Activated CD4-positive, alpha-beta T cell treated with anti-CD3 and anti-CD28 coated beads, Interleukin-2, amount 10 ng/mL, durations not matched to agents 24 days and 14 days (primary cell): ENCODE results near the gene ABCC1. TPM values are rescaled to one million over a fixed set of nuclear protein-coding genes. Genes with fewer than 3 reads are reported as not detected.
"Not testable (repeated sequence)": the region's sequence is repeated elsewhere in the genome, so short reads cannot be mapped to it uniquely, and the experiment has no call there.

ENCODE experiments used
- DNase-seq: peaks from one replicate; pipeline ENCODE4 v3.0.0; 2022
- H3K27ac Mint-ChIP-seq: one replicate; pipeline ENCODE4 v1.8.0; 2022; ENCODE audit warnings: mild to moderate bottlenecking, mixed read lengths
- H3K27me3 Mint-ChIP-seq: one replicate; pipeline ENCODE4 v1.8.0; 2022; ENCODE audit warnings: mixed read lengths
- H3K36me3 Mint-ChIP-seq: one replicate; pipeline ENCODE4 v1.8.0; 2022; ENCODE audit warnings: low read depth, mild to moderate bottlenecking, mixed read lengths
- H3K4me1 Mint-ChIP-seq: one replicate; pipeline ENCODE4 v1.8.0; 2021; ENCODE audit warnings: mixed read lengths
- H3K4me3 Mint-ChIP-seq: one replicate; pipeline ENCODE4 v1.8.0; 2022; ENCODE audit warnings: mild to moderate bottlenecking, moderate library complexity, mixed read lengths
- H3K9me3 Mint-ChIP-seq: one replicate; pipeline ENCODE4 v1.8.0; 2021; ENCODE audit warnings: mixed read lengths
- intact Hi-C: fragments of 100-400 bp; cut with micrococcal nuclease; formaldehyde crosslinking; loops from one replicate; pipeline ENCODE4 v1.15.1; 2023
- total RNA-seq: library from RNA; stranded (reverse); gene quantifications from 2 replicates; pipeline ENCODE4 v1.2.3, GENCODE V29; 2022

Gene ABCC1
- total RNA-seq, 1 donor from 2014 or later, result 92.2 TPM

GRCh38 chr16:16158741-16159374 is 209.4 kb downstream of the ABCC1 start:
- intact Hi-C loops, result no loop called here
- DNase-seq, result no peak
- Mint-ChIP-seq H3K36me3 (no peaks in the 10 kb centered on the region), H3K4me1 (peaks cover 3% of the 10 kb centered on the region), H3K4me3 (no peak overlapping the region), H3K27ac (no peak overlapping the region), H3K9me3 (peaks cover 8% of the 10 kb centered on the region), H3K27me3 (no peaks in the 10 kb centered on the region)

GRCh38 chr16:16159662-16160061 is 210.2 kb downstream of the ABCC1 start:
- H3K27me3 Mint-ChIP-seq, result no peaks in the 10 kb centered on the region
- peaks cover 8% of the 10 kb centered on the region for H3K9me3 Mint-ChIP-seq
- no peak overlapping the region for H3K27ac Mint-ChIP-seq
- H3K36me3 Mint-ChIP-seq, result no peaks in the 10 kb centered on the region
- H3K4me3 Mint-ChIP-seq, result no peak overlapping the region
- peaks cover 3% of the 10 kb centered on the region for H3K4me1 Mint-ChIP-seq
- no peak for DNase-seq
- intact Hi-C loops, result no loop called here

- H3K4me3 Mint-ChIP-seq, result no peak overlapping the region
- H3K36me3 Mint-ChIP-seq, result no peaks in the 10 kb centered on the region
- DNase-seq, result no peak
- H3K27me3 Mint-ChIP-seq, result no peaks in the 10 kb centered on the region
- H3K27ac Mint-ChIP-seq, result no peak overlapping the region
- peaks cover 8% of the 10 kb centered on the region for H3K9me3 Mint-ChIP-seq
- H3K4me1 Mint-ChIP-seq, result peaks cover 3% of the 10 kb centered on the region
- intact Hi-C loops, result no loop called here
These were observed 211.9 kb downstream of the ABCC1 start for GRCh38 chr16:16161319-16161718.

- DNase-seq, H3K36me3 Mint-ChIP-seq, H3K4me1 Mint-ChIP-seq, H3K27ac Mint-ChIP-seq, H3K27me3 Mint-ChIP-seq, H3K4me3 Mint-ChIP-seq, H3K9me3 Mint-ChIP-seq, intact Hi-C loops: not testable (repeated sequence)
These were observed 212.4 kb downstream of the ABCC1 start for GRCh38 chr16:16161840-16162239.

- intact Hi-C loops, result no loop called here
- no peak for DNase-seq
- peaks cover 8% of the 10 kb centered on the region for H3K9me3 Mint-ChIP-seq
- H3K4me3 Mint-ChIP-seq, result no peak overlapping the region
- H3K4me1 Mint-ChIP-seq, result peaks cover 3% of the 10 kb centered on the region
- no peaks in the 10 kb centered on the region for H3K27me3 Mint-ChIP-seq
- H3K36me3 Mint-ChIP-seq, result no peaks in the 10 kb centered on the region
- no peak overlapping the region for H3K27ac Mint-ChIP-seq
These were observed 213.2 kb downstream of the ABCC1 start for GRCh38 chr16:16162591-16162990.

GRCh38 chr16:16163109-16163508 is 213.7 kb downstream of the ABCC1 start:
- intact Hi-C loops, result no loop called here
- H3K9me3 Mint-ChIP-seq, result peaks cover 7% of the 10 kb centered on the region
- DNase-seq, result no peak
- no peaks in the 10 kb centered on the region for H3K36me3 Mint-ChIP-seq
- H3K4me3 Mint-ChIP-seq, result no peak overlapping the region
- no peak overlapping the region for H3K27ac Mint-ChIP-seq
- no peaks in the 10 kb centered on the region for H3K27me3 Mint-ChIP-seq
- peaks cover 3% of the 10 kb centered on the region for H3K4me1 Mint-ChIP-seq

GRCh38 chr16:16163571-16163970 is 214.2 kb downstream of the ABCC1 start:
- H3K4me3 Mint-ChIP-seq, result no peak overlapping the region
- no peaks in the 10 kb centered on the region for H3K36me3 Mint-ChIP-seq
- no peak for DNase-seq
- H3K9me3 Mint-ChIP-seq, result peaks cover 2% of the 10 kb centered on the region
- H3K4me1 Mint-ChIP-seq, result peaks cover 3% of the 10 kb centered on the region
- intact Hi-C loops, result no loop called here
- H3K27ac Mint-ChIP-seq, result no peak overlapping the region
- H3K27me3 Mint-ChIP-seq, result no peaks in the 10 kb centered on the region

- Mint-ChIP-seq H3K9me3 (no peaks in the 10 kb centered on the region), H3K4me3 (no peak overlapping the region), H3K27me3 (no peaks in the 10 kb centered on the region), H3K4me1 (peaks cover 3% of the 10 kb centered on the region), H3K36me3 (no peaks in the 10 kb centered on the region), H3K27ac (no peak overlapping the region)
- no peak for DNase-seq
- intact Hi-C loops, result no loop called here
These were observed 214.8 kb downstream of the ABCC1 start for GRCh38 chr16:16164243-16164642.

GRCh38 chr16:16166085-16166484 is 216.7 kb downstream of the ABCC1 start:
- Mint-ChIP-seq H3K4me1 (peaks cover 3% of the 10 kb centered on the region), H3K27ac (no peak overlapping the region), H3K4me3 (no peak overlapping the region), H3K36me3 (no peaks in the 10 kb centered on the region), H3K9me3 (no peaks in the 10 kb centered on the region), H3K27me3 (no peaks in the 10 kb centered on the region)
- intact Hi-C loops, result no loop called here
- DNase-seq, result no peak

GRCh38 chr16:16166949-16167348 is 217.5 kb downstream of the ABCC1 start:
- Mint-ChIP-seq H3K4me3 (no peak overlapping the region), H3K36me3 (no peaks in the 10 kb centered on the region), H3K9me3 (no peaks in the 10 kb centered on the region), H3K27me3 (no peaks in the 10 kb centered on the region), H3K27ac (no peak overlapping the region), H3K4me1 (peaks cover 3% of the 10 kb centered on the region)
- no peak for DNase-seq
- intact Hi-C loops, result no loop called here

GRCh38 chr16:16167927-16168326 is 218.5 kb downstream of the ABCC1 start:
- intact Hi-C loops, result no loop called here
- H3K9me3 Mint-ChIP-seq, result no peaks in the 10 kb centered on the region
- no peaks in the 10 kb centered on the region for H3K4me1 Mint-ChIP-seq
- H3K27me3 Mint-ChIP-seq, result no peaks in the 10 kb centered on the region
- no peak for DNase-seq
- no peak overlapping the region for H3K4me3 Mint-ChIP-seq
- no peaks in the 10 kb centered on the region for H3K36me3 Mint-ChIP-seq
- no peak overlapping the region for H3K27ac Mint-ChIP-seq

- intact Hi-C loops, result no loop called here
- Mint-ChIP-seq H3K4me1 (no peaks in the 10 kb centered on the region), H3K36me3 (no peaks in the 10 kb centered on the region), H3K27me3 (no peaks in the 10 kb centered on the region), H3K9me3 (no peaks in the 10 kb centered on the region), H3K27ac (no peak overlapping the region), H3K4me3 (no peak overlapping the region)
- no peak for DNase-seq
These were observed 219.0 kb downstream of the ABCC1 start for GRCh38 chr16:16168431-16168830.

GRCh38 chr16:16169615-16170014 is 220.2 kb downstream of the ABCC1 start:
- Mint-ChIP-seq H3K27me3 (no peaks in the 10 kb centered on the region), H3K4me1 (no peaks in the 10 kb centered on the region), H3K36me3 (no peaks in the 10 kb centered on the region), H3K9me3 (no peaks in the 10 kb centered on the region), H3K27ac (no peak overlapping the region), H3K4me3 (no peak overlapping the region)
- no peak for DNase-seq
- intact Hi-C loops, result no loop called here

- intact Hi-C loops, result no loop called here
- no peak for DNase-seq
- Mint-ChIP-seq H3K4me3 (no peak overlapping the region), H3K27me3 (no peaks in the 10 kb centered on the region), H3K27ac (peak overlapping the region; percentile 22), H3K4me1 (no peaks in the 10 kb centered on the region), H3K36me3 (no peaks in the 10 kb centered on the region), H3K9me3 (peaks cover 7% of the 10 kb centered on the region)
These were observed 222.0 kb downstream of the ABCC1 start for GRCh38 chr16:16171332-16171919.

GRCh38 chr16:16172991-16173390 is 223.6 kb downstream of the ABCC1 start:
- Mint-ChIP-seq H3K36me3 (no peaks in the 10 kb centered on the region), H3K9me3 (peaks cover 8% of the 10 kb centered on the region), H3K27ac (no peak overlapping the region), H3K27me3 (no peaks in the 10 kb centered on the region), H3K4me1 (no peaks in the 10 kb centered on the region), H3K4me3 (no peak overlapping the region)
- intact Hi-C loops, result no loop called here
- no peak for DNase-seq
